Dedifferentiated amniotic fluid mesenchymal stem cell (primary cell): ENCODE results near the gene POPDC3.

Source experiments
- DNase-seq: peaks from one replicate; pipeline ENCODE4 v3.0.0-alpha.2; 2016; ENCODE audit errors: extremely low spot score

Gene POPDC3

DNA sequence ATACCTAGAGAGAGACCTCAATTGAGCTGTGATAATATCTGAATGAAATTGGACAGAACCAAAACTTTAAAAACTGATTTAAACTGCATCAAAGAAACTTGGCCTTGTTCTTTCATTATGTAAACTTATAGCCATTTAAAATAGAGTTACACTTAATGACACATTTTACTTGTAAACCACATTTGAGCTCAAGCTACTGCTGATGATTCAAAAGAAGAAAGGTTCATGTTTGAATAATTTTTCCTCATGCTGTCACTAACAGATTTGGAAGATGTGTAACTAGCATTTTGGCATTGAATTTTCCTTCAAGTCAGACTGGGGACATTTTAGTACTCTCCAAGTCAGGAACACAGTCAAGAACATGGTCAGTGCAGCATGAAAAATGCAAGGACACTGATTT, 26.9 kb downstream of the POPDC3 start:
- DNase-seq = no peak

- DNase-seq = no peak
Measured at GRCh38 chr6:105151644-105152043, 28.2 kb downstream of the POPDC3 start.

DNA sequence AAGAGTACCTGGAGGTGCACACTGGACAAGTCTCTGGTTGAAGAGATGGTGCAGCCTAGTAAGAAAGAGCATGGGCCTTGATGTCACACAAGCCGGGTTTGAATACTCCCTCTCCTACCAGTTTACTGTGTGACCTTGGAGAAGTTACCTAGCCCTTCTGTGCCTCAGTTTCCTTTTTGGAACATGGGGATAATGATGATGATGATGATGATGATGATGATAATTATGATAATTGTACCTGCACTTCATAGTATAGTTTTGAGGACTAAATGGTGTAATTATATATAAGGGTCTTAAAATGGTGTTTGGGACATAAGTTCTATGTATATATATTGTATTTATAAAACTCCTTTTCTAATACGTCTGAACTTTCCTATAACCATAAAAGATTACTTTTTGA, 41.7 kb downstream of the POPDC3 start:
- no peak for DNase-seq

- no peak for DNase-seq
Measured at GRCh38 chr6:105137388-105137787, 42.4 kb downstream of the POPDC3 start.

GRCh38 chr6:105136431-105137350, 43.1 kb downstream of the POPDC3 start:
- DNase-seq = peak; percentile 39

- DNase-seq = no peak
Measured at GRCh38 chr6:105135907-105136430, 43.8 kb downstream of the POPDC3 start.

DNA sequence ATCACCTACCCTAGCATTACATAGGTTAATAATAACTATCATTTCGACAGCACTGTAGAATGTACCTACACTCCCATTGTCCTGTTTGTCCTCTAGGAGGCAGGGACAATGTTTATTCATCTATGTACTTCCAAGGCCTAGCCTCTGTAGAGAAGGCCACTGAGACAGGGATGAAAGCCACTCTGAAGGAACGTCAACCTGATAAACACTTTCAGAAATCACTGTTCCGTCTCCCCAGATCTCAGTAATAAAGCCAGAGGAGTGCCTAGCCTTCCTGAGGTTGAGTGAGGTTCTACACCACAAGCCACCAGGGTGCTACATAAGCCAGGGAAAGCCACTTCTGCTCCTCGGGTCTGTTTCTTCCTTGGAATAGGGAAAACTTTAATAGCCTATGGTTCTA, 44.8 kb downstream of the POPDC3 start:
- DNase-seq = no peak

- no peak for DNase-seq
Measured at GRCh38 chr6:105122717-105123116, 57.1 kb downstream of the POPDC3 start.

DNA sequence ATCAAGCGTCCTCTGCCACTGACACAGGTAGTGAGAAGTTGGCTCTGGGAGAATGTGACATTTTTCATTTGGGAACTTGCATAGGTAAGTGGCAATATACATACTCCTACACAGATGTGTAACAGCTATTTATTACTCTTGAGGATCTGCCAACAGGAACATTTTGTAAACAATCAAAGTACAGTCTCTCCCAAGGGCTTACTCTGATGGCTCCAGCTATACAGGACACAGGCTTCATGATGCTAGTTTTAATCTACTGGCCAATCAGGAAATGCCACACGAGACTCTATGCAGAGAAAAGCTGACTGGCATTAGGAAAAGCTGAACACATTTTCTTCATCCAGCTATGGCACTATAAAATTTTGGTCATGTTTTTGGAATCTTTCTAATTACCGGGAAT, 57.8 kb downstream of the POPDC3 start:
- DNase-seq = no peak

- DNase-seq = no peak
Measured at GRCh38 chr6:105120570-105120969, 59.2 kb downstream of the POPDC3 start.

- no peak for DNase-seq
Measured at GRCh38 chr6:105116150-105116549, 63.7 kb downstream of the POPDC3 start.

- no peak for DNase-seq
Measured at GRCh38 chr6:105113422-105113821, 66.4 kb downstream of the POPDC3 start.

GRCh38 chr6:105112577-105112976, 67.2 kb downstream of the POPDC3 start:
- no peak for DNase-seq

- no peak for DNase-seq
Measured at GRCh38 chr6:105111871-105112270, 67.9 kb downstream of the POPDC3 start.

DNA sequence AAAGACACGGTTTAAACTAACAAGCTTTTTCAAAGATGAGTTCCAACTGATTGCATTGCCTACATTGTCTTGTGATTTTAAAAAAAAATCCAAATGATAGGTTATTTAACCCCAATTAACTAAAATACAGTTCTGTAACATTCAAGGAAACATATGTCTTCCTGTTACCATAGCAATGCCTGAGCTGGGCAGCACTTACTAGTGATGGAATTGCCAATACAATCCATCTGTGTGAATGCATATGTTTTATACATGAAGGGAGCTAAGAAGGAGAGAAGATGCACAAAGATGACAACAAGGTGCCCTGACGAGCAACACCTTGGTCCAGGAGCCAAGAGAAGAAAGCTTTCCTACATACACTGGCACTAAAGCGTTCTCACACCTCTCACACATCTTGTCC, 68.7 kb downstream of the POPDC3 start:
- no peak for DNase-seq

DNA sequence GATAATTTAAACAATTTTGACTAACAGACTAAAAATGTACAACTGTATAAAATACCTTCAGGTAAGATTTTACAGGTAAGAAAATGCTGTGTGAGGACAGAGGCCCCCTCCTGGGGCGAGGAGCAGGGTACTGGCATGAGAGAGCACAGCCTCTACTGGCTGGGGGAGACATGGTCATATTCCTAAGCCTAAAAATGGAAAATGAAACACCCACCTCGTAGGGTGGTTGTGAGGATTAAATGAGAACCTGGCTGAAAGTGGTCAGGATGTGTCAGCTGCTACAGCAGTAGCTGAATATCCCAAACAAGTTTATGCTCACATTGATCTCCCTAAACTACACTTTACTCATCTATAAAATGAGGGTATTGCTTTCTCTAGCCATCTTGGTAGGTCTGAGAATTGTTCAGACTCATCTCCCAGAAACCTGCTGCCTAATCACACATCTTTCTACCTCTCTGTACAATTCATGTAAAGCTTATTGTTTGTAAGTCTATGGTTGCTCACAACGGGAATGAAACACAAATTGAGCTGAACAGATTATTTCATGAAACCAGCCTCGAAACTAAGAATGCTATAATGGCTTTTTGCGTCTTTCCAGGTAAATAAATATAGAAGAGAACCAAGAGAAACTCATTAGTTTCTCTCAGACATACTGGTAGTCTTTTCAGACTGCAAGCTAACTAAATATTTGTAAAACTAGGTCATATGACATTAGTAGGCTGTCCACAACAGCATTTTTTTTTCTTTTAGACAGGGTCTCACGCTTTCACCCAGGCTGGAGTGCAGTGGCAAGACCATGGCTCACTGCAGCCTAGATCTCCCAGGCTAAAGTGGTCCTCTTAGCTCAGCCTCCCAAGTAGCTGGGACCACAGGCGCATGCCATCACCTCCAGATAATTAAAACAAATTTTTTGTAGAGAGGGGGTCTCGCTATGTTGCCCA, 69.6 kb downstream of the POPDC3 start:
- DNase-seq = no peak

GRCh38 chr6:105108631-105109262, 71.1 kb downstream of the POPDC3 start:
- DNase-seq = no peak
